Renal pelvis (tissue), 4 donors: ENCODE data around the gene UQCRH. TPM values are rescaled to one million over a fixed set of nuclear protein-coding genes. Genes with fewer than 3 reads are reported as not detected.
"Not testable (repeated sequence)": the region's sequence is repeated elsewhere in the genome, so short reads cannot be mapped to it uniquely, and the experiment has no call there.

Experiments
- DNase-seq: peaks from one replicate; pipeline ENCODE4 v3.0.0-alpha.2; 2013
- polyA plus RNA-seq, 3 donors: library from polyadenylated mRNA; unstranded; fragments of 120-200 nt; gene quantifications; one replicate each; pipeline ENCODE4 v1.2.1, GENCODE V29; 2013; ENCODE audit not compliant: insufficient read length in 3 of 3

Gene UQCRH
- polyA plus RNA-seq, 3 donors, result 345 to 472 (median 381) TPM

DNA sequence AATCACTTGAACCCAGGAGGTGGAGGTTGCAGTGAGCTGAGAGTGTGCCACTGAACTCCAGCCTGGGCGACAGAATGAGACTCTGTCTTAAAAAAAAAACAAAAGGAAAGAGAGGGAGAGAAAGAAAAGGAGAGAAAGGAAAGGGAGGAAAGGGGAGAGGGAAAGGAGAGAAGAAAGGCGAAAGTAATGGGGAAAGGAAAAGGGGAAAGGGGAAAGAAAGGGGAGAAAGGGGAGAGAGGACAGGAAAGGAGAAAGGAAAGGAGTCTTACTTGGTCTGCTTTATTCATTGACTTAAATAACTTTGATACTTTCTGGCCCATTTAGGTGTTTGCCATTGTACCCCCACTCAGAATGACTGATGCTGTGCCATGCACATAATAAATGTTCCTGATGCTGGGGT, 48.9 kb downstream of the UQCRH start:
- DNase-seq, result no peak

DNA sequence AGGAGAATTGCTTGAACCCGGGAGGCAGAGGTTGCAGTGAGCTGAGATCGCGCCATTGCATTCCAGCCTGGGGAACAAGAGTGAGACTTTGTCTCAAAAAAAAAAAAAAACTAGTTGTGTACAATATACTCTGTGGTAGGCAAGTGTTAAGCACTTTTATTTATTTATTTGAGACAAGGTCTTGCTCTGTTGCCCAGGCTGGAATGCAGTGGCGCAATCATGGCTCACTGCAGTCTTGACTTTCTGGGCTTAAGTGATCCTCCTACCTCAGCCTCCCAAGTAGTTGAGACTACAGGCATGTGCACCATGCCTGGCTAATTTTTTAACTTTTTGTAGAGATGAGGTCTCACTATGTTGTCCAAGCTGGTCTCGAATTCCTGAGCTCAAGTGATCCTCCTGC, 52.4 kb downstream of the UQCRH start:
- not testable (repeated sequence) for DNase-seq

DNA sequence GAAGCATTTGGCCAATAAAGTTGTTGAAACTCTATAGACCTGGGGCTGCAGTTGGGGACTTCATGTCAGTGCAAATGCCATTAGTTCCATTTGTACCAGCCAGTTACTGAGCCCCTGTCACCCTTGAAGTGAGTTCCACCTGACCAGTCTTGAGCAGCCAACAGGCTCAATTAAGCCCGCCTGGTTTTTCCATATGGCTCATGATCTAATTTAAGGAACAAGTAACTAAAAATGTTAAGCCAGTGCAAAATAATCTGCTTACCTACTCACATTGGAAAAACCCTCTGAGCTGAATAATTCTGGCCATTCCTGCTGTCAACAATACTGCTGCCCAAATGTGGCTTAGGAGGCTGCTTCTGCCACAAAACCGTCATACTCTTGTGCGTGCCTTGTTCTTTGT, 58.7 kb downstream of the UQCRH start:
- no peak for DNase-seq

DNA sequence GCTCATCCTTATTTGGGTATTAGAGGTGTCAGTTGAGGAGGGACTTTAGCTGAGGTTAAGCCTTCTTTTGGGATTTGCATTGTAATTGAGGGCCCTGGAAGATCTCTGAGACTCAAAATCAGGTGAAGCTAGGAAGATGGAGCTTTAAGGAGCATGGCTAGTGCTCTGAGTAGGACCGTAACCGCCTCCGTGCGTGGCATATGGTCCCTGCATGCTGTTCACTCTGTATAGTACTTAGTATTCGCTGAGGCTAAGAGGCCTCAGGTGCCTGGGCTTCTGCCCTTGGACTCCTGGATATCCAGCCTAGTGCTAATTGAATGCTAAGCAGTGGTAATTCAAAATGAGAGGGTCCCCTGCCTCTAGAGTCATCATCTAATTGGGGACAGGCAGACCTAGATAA, 59.6 kb downstream of the UQCRH start:
- DNase-seq, result no peak

DNA sequence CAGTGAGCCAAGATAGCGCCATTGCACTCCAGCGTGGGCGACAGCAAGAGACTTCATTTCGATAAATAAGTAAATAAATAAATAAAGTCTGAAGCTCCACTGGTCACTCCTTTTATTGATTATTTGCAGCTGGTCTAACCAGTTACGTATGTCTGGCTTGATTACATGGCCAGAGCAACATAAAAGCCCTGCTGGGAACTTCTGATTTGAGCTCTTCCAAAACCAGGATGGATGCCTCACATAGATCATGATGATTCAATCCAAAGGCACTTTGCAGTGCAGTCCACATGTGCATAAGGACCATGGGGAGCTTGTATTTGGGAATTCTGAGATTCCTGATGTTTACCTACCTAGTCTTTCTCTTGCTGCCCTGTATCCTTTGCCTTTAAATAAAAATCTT, 61.1 kb downstream of the UQCRH start:
- DNase-seq, result no peak

DNA sequence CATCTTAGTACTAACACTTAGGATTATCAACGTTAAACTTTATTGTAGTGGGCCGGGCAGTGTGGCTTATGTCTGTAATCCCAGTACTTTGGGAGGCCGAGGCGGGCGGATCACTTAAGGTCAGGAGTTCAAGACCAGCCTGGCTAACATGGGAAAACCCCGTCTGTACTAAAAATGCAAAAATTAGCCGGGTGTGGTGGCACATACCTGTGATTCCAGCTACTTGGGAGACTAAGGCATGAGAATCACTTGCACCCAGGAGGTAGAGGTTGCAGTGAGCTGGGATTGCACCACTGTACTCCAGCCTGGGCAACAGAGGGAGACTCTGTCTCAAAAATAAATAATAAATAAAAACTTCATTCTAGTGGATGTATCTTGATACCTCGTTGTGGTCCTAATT, 62.3 kb downstream of the UQCRH start:
- not testable (repeated sequence) for DNase-seq

Other genes starting within 250 kb of the UQCRH start
- 10 to 100 TPM; 24.6 to 29.3 (median 25.0) TPM for gene PIK3R3, start 171.1 kb upstream of the UQCRH start, polyA plus RNA-seq
- gene TSPAN1, start 128.6 kb upstream of the UQCRH start, polyA plus RNA-seq, result 10 to 100 TPM; 64.2 to 90.5 (median 68.6) TPM
- gene P3R3URF, start 127.2 kb upstream of the UQCRH start, polyA plus RNA-seq, result not detected
- gene POMGNT1, start 105.3 kb upstream of the UQCRH start, polyA plus RNA-seq, result 100 to 1,000 TPM in 1 of 3 donors, 10 to 100 TPM in 2; 79.1 to 100 (median 86.2) TPM
- gene LURAP1, start 100.4 kb upstream of the UQCRH start, polyA plus RNA-seq, result 1 to 10 TPM; 2.5 to 5.8 (median 5.2) TPM
- gene RAD54L, start 55.9 kb upstream of the UQCRH start, polyA plus RNA-seq, result 10 to 100 TPM; 13.6 to 16.6 (median 15.3) TPM
- gene LRRC41, start 82 bp upstream of the UQCRH start, polyA plus RNA-seq, result 100 to 1,000 TPM in 1 of 3 donors, 10 to 100 TPM in 2; 93.2 to 111 (median 94.6) TPM
- gene NSUN4, start 37.1 kb downstream of the UQCRH start, polyA plus RNA-seq, result 10 to 100 TPM; 25.5 to 33.1 (median 32.9) TPM
- gene FAAH, start 90.6 kb downstream of the UQCRH start, polyA plus RNA-seq, result 10 to 100 TPM; 26.9 to 33.1 (median 33.0) TPM
- under 1 TPM in 1 of 3 donors, not detected in 2; 0.06 TPM for gene DMBX1, start 186.1 kb downstream of the UQCRH start, polyA plus RNA-seq
- gene KNCN, start 247.9 kb downstream of the UQCRH start, polyA plus RNA-seq, result not detected